NCI-H345 (cell line): ENCODE results near the gene CYP11A1.

Experiments
- DNase-seq: peaks from one replicate; lab custom pipeline; 2025; lab: John Stamatoyannopoulos, UW

CYP11A1 gene

GRCh38 chr15:74367296-74367854 lies at the start of gene CYP11A1:
CYP11A1 (minus strand) TSS chr15:74367646; CDS start chr15:74367585, 61 bp downstream.
- DNase-seq = no peak

GRCh38 chr15:74417225-74417624 lies 49.8 kb upstream of the CYP11A1 start:
- DNase-seq = no peak

- no peak for DNase-seq
Observed at GRCh38 chr15:74415966-74416916, 48.8 kb upstream of the CYP11A1 start.

DNA sequence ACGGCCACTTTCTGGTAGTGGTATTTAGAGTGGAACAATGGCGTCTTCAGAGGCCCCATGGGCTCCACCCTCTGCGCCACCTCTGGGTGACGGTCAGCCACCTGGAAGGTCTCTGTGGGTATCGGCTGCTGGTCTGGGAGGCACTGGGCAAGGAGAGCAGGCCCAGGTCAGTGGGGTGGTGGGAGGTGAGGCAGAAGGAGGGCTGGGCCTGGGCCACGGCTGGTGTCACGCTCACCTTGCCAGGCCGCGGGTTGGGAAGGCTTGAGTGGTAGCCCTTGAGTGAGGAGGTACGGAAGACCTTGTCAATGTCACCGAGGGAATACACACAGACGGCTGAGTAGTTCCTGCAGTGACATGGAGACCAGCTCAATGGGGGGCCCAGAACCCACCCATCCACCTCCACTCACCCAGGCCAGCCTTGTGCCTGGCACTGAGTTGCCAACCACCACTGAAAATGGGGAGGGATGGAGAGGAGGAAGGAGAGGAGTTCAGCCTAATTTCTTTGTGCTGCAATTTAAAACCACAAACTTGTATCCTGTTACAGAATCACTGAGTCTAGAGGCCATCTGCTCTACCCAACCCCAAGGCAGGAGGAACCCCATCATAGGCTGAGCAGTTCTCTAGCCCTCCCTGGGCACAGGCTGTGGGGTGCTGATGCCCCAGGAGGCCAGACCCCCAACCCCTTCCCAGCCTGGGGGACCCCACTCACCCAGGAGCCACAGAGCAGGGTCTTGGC lies 47.3 kb upstream of the CYP11A1 start:
- no peak for DNase-seq

GRCh38 chr15:74414081-74414580 lies 46.7 kb upstream of the CYP11A1 start:
- no peak for DNase-seq

- no peak for DNase-seq
Observed at GRCh38 chr15:74413350-74414080, 46.1 kb upstream of the CYP11A1 start.

- DNase-seq = no peak
Observed at GRCh38 chr15:74412159-74412558, 44.7 kb upstream of the CYP11A1 start.

- no peak for DNase-seq
Observed at GRCh38 chr15:74411686-74412085, 44.2 kb upstream of the CYP11A1 start.

GRCh38 chr15:74410502-74410901 lies 43.1 kb upstream of the CYP11A1 start:
- no peak for DNase-seq

DNA sequence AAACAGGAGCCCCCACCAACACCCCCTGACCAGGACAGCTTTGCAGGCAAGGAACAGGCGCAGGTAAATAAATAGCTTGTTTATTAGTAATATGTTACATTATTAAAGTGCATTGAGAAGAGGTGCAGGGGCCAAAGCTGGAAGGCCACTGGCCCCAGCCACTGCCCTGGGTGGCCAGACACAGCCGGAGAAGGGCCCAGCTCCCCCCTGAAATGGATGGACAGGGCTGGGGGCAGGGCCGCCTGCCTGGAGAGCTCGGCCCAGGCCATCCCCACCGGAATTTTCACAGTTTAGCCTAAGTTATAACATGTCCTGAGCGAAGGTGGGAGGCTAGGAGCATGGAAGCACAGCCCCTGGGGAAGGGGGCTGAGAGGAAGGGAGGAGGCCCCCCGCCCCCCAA lies 41.8 kb upstream of the CYP11A1 start:
- DNase-seq = no peak

DNA sequence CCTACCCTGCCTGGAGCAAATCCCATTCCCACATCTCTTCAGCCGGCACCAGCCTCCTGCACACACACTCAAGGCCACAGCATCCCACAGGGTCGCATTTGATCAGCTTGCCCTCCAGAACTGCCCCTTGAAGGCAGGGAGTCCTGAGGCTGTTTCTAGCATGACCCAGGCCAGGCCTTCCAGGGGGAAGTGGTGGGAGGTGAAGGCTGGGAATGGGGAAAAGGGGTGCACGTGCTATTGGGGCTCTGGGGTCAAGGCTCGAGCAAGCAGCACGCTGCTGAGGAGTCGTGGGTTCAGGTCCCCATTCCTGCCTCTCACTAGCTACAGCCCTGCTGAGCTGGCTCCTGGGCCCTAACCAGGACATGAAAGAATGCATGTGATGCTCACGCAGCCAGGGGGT lies 41.4 kb upstream of the CYP11A1 start:
- DNase-seq = no peak

DNA sequence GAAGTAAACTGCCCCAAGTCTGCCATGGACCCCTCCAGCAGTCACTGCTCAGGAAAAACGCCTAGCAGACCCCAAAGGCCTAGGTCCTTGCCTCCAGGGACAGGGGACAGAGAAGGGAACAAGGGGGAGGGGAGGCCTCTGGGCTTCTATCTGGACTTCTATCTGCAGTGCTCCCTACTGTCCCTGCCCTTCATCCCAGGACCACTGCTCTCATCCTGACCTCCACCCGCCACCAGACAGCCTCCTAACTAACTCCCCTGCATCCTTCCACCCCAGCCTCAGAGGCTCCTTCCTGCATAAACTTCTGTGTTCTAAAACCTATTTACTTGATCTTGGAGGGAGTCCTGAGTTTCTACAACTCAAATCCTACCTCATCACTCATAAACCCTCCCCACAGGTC lies 40.9 kb upstream of the CYP11A1 start:
- DNase-seq = no peak

GRCh38 chr15:74406992-74407705 lies 39.7 kb upstream of the CYP11A1 start:
- DNase-seq = no peak

DNA sequence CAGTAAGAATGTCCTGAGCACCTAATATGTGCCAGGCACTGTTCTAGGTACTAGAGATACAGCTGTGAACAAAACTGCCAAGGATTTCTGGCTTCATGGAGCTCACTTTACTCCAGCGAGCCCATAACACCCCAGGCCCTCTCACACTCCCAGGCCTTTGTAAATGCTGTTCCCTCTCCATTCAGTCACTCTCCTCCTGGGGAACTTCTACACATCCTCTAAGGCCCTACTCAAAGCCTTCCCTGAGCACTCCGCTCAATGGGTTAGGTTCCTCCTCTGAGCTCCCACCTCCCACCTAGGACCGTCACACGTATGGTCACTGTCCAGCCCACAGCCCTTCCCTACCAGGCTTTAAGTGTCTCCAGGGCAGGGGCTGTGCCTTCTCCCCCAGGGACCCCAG lies 39.1 kb upstream of the CYP11A1 start:
- DNase-seq = no peak

GRCh38 chr15:74405823-74406222 lies 38.4 kb upstream of the CYP11A1 start:
- no peak for DNase-seq

GRCh38 chr15:74403991-74404563 lies 36.6 kb upstream of the CYP11A1 start:
- no peak for DNase-seq

GRCh38 chr15:74403588-74403919 lies 36.1 kb upstream of the CYP11A1 start:
- no peak for DNase-seq

- no peak for DNase-seq
Observed at GRCh38 chr15:74402873-74403587, 35.6 kb upstream of the CYP11A1 start.

DNA sequence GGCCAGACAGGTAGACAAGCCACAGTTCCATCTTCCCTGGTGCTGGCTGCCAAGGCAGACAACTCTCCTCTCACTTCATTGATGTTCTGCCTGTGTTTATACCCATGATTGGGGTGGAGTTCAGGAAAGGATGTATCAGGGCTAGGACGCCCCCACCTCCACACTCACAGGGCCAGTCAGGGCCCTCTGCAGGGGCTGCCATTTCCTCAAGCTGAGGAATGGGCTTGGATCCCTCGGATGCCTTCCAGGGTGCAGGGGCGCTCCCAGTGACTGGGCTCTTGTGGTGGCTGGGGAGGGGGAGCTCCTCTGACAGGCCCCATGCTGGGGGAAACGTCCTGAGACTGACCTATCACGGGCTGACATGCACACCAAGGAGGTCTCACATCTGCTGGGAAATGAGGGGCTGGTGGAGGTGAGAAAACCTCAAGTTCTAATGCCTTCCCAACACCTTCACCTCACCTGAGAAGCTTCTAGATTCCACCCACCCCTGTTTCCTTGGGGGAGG lies 34.9 kb upstream of the CYP11A1 start:
- no peak for DNase-seq
